WTC11 (cell line): ENCODE data around the gene LTBP1.

ENCODE experiments used
- IRF1 ChIP-seq: sonication (generic); formaldehyde crosslinking; IDR thresholded peaks from 2 replicates; pipeline ENCODE4 v1.8.0; 2023; ENCODE audit warnings: missing genetic modification reagents
- ZNF671 ChIP-seq: fragments of 250-450 bp; sonication (Bioruptor Pico); IDR thresholded peaks from 2 replicates; pipeline ENCODE4 v1.8.0; 2021; ENCODE audit warnings: mild to moderate bottlenecking

GRCh38 chr2:33219850-33220275 is 273.1 kb downstream of the LTBP1 start:
- no peak for TF ChIP-seq IRF1
- no peak for TF ChIP-seq ZNF671 (CRISPR knock-in tag)
